ENCODE results near the gene LRP8. TPM values are rescaled to one million over a fixed set of nuclear protein-coding genes. Genes with fewer than 3 reads are reported as not detected.

Gene LRP8
- polyA plus RNA-seq, 1 of the 3 experiments (the other 2 are of a cell fraction), result 19.9 TPM

DNA sequence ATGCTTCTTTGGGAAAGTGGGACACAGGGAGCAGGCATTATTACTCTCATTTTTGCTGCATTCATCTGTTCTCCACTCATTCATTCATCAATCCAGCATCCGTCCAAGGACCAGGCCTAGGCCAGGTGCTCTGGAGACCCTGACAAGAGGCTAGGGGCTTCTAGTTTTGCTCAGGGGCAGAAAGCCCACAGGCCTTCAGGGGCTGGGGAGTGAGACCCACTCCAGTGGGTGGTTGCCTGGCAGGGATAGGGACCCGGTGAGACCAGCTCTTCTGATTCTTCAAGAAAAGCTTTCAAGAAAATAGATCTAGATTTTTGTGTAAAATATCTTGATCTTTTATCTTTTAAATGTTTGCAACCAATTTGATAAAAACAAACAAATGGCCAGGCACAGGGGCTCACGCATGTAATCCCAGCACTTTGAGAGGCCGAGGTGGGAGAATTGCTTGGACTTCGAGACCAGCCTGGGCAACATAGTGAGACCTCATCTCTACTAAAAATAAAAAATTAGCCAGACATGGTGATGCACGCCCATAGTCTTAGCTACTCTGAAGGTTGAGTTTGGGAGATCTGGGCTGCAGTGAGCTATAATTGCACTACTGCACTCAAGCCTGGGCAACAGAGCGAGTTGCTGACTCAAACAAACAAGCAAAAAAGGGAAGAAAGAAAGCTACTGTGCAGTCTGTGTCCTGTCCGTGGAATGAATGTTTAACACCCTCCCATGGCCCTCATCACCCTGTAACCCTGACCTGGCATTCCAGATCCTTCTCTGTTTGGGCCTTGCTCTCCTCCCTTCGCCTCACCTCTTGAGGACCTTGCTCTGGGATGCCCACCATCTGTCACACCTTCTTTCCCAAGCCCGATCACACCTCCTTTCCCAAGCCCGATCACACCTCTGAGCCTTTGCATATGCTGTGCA is 17.3 kb upstream of the LRP8 start (continued):
- TF ChIP-seq FOXJ3 (CRISPR knock-in tag; IDR thresholded peaks at IDR 0.05), result no peak
- TF ChIP-seq RXRA (IDR thresholded peaks at IDR 0.05; ENCODE audit: borderline replicate concordance, low read depth), result no peak

DNA sequence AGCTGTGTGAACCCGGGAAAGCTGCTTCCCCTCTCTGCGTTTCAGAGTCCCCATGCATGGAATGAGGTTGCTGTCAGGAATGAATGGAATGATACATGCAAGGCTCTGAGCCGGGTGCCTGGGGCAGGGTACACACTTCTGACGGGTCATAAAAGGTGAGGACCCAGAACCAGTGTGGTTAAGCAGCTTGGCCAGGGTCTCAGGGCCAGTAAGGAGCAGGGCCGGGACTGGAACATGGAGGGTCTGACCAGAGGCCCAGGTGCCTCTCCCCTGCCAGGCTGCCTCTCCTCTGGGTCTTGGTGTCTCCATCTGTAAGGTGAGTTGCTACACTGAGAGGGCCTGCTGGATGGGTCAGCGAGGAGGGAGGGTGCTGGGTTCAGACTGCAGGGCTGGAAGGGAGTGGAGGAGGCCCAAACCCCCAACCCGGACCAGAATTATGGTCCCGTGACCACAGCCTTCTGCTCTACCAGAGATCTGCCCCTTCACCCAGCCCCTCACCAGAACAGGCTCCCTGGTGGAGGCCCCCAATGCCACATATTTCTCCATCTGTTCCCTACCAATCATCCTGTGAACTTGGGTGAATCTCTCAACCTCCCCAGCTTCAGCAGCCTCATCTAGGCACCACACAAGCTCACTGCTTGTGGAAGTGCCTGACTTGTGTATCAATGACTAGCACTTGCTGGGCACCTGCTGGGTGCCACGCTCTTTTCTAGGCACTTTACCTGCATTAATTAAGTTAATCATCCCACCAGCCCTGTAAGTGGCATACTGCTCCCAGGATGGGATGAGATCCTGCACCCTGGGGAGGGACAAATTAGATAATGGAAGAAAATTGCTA is 16.2 kb upstream of the LRP8 start:
- CTCF ChIA-PET, result interaction anchor here (1.5 to 7.1 kb wide), 4 partner anchors 15 to 65 kb away, joined by 4 to 38 read pairs (median 6); no protein-coding TSS in a partner anchor
- H3K36me3 ChIP-seq (replicated peaks in 1 of 2; ENCODE audit: control insufficient read depth in 1 of 2, insufficient read depth in 2 of 2, low read length in 1 of 2), result no peaks in the 10 kb centered on the region
- H3K4me3 ChIP-seq (ENCODE audit: low read depth in 2 of 2, low read length in 1 of 2), result no peak overlapping the region
- H3K9me3 ChIP-seq, result no peaks in the 10 kb centered on the region
- 68% methylated on average over 8 of the region's 9 CpGs for WGBS (ENCODE audit: low lambda C conversion rate)
- H3K79me2 ChIP-seq (ENCODE audit: insufficient read depth), result no peaks in the 10 kb centered on the region
- no peak overlapping the region for H3K4me2 ChIP-seq
- H3K9me2 ChIP-seq, result no peaks in the 10 kb centered on the region
- H3F3A ChIP-seq (replicated peaks; ENCODE audit: insufficient read depth), result no peaks in the 10 kb centered on the region
- H3K27me3 ChIP-seq (ENCODE audit: insufficient read depth), result no peaks in the 10 kb centered on the region
- peaks cover 0 to 18% of the 10 kb centered on the region in 2 experiments; a peak in 1 of 4 replicates for H3K4me1 ChIP-seq (ENCODE audit: control insufficient read depth in 1 of 2, insufficient read depth in 2 of 2, low read depth in 1 of 2, low read length in 1 of 2)
- DNase-seq, result no peak
- POLR2A ChIA-PET, result no interaction called here
- no peak overlapping the region for H3K27ac ChIP-seq (ENCODE audit: low read depth in 2 of 2, low read length in 1 of 2)
- no peak overlapping the region for H2AFZ ChIP-seq (ENCODE audit: low read depth)
- no peaks in the 10 kb centered on the region for H4K20me1 ChIP-seq (ENCODE audit: insufficient read depth)
- H3K9ac ChIP-seq, result no peak overlapping the region
- TF ChIP-seq, protein P1, sequence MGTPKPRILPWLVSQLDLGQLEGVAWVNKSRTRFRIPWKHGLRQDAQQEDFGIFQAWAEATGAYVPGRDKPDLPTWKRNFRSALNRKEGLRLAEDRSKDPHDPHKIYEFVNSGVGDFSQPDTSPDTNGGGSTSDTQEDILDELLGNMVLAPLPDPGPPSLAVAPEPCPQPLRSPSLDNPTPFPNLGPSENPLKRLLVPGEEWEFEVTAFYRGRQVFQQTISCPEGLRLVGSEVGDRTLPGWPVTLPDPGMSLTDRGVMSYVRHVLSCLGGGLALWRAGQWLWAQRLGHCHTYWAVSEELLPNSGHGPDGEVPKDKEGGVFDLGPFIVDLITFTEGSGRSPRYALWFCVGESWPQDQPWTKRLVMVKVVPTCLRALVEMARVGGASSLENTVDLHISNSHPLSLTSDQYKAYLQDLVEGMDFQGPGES (IDR thresholded peaks at IDR 0.05; ENCODE audit: low read depth, low read length), result no peak
- TF ChIP-seq TAF1 (IDR thresholded peaks at IDR 0.05; ENCODE audit: borderline replicate concordance, low read depth, low read length) (no peak), SMC3 (IDR thresholded peaks at IDR 0.05; ENCODE audit: low read depth, low read length) (no peak), FOXJ3 (CRISPR knock-in tag; IDR thresholded peaks at IDR 0.05) (no peak), TCF12 (IDR thresholded peaks at IDR 0.05) (no peak), NRF1 (IDR thresholded peaks at IDR 0.05; ENCODE audit: low read depth, low read length) (no peak), JUND (IDR thresholded peaks at IDR 0.05) (no peak), RCOR1 (IDR thresholded peaks at IDR 0.05; ENCODE audit: low read length) (no peak), POLR2AphosphoS5 (IDR thresholded peaks at IDR 0.05; ENCODE audit: low read depth, low read length) (no peak), RFX5 (IDR thresholded peaks at IDR 0.05; ENCODE audit: low read length) (no peak), FOSL2 (IDR thresholded peaks at IDR 0.05; ENCODE audit: borderline replicate concordance, low read depth) (no peak), FOXM1 (IDR thresholded peaks at IDR 0.05; ENCODE audit: low read depth) (no peak), YY1 (IDR thresholded peaks at IDR 0.05; ENCODE audit: low read depth) (no peak), TEAD4 (IDR thresholded peaks at IDR 0.05; ENCODE audit: borderline replicate concordance, insufficient read depth) (no peak), GATA2 (CRISPR knock-in tag; IDR thresholded peaks at IDR 0.05) (no peak)
- TF ChIP-seq, protein P2, sequence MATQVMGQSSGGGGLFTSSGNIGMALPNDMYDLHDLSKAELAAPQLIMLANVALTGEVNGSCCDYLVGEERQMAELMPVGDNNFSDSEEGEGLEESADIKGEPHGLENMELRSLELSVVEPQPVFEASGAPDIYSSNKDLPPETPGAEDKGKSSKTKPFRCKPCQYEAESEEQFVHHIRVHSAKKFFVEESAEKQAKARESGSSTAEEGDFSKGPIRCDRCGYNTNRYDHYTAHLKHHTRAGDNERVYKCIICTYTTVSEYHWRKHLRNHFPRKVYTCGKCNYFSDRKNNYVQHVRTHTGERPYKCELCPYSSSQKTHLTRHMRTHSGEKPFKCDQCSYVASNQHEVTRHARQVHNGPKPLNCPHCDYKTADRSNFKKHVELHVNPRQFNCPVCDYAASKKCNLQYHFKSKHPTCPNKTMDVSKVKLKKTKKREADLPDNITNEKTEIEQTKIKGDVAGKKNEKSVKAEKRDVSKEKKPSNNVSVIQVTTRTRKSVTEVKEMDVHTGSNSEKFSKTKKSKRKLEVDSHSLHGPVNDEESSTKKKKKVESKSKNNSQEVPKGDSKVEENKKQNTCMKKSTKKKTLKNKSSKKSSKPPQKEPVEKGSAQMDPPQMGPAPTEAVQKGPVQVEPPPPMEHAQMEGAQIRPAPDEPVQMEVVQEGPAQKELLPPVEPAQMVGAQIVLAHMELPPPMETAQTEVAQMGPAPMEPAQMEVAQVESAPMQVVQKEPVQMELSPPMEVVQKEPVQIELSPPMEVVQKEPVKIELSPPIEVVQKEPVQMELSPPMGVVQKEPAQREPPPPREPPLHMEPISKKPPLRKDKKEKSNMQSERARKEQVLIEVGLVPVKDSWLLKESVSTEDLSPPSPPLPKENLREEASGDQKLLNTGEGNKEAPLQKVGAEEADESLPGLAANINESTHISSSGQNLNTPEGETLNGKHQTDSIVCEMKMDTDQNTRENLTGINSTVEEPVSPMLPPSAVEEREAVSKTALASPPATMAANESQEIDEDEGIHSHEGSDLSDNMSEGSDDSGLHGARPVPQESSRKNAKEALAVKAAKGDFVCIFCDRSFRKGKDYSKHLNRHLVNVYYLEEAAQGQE (IDR thresholded peaks at IDR 0.05; ENCODE audit: low read depth, low read length), result no peak
- TF ChIP-seq, protein P3, sequence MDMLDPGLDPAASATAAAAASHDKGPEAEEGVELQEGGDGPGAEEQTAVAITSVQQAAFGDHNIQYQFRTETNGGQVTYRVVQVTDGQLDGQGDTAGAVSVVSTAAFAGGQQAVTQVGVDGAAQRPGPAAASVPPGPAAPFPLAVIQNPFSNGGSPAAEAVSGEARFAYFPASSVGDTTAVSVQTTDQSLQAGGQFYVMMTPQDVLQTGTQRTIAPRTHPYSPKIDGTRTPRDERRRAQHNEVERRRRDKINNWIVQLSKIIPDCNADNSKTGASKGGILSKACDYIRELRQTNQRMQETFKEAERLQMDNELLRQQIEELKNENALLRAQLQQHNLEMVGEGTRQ (IDR thresholded peaks at IDR 0.05; ENCODE audit: borderline replicate concordance, low read depth, low read length), result no peak
- TF ChIP-seq, protein P4, sequence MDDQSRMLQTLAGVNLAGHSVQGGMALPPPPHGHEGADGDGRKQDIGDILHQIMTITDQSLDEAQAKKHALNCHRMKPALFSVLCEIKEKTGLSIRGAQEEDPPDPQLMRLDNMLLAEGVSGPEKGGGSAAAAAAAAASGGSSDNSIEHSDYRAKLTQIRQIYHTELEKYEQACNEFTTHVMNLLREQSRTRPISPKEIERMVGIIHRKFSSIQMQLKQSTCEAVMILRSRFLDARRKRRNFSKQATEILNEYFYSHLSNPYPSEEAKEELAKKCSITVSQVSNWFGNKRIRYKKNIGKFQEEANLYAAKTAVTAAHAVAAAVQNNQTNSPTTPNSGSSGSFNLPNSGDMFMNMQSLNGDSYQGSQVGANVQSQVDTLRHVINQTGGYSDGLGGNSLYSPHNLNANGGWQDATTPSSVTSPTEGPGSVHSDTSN (IDR thresholded peaks at IDR 0.05), result no peak
- TF ChIP-seq, protein P5, sequence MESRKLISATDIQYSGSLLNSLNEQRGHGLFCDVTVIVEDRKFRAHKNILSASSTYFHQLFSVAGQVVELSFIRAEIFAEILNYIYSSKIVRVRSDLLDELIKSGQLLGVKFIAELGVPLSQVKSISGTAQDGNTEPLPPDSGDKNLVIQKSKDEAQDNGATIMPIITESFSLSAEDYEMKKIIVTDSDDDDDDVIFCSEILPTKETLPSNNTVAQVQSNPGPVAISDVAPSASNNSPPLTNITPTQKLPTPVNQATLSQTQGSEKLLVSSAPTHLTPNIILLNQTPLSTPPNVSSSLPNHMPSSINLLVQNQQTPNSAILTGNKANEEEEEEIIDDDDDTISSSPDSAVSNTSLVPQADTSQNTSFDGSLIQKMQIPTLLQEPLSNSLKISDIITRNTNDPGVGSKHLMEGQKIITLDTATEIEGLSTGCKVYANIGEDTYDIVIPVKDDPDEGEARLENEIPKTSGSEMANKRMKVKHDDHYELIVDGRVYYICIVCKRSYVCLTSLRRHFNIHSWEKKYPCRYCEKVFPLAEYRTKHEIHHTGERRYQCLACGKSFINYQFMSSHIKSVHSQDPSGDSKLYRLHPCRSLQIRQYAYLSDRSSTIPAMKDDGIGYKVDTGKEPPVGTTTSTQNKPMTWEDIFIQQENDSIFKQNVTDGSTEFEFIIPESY (IDR thresholded peaks at IDR 0.05; ENCODE audit: borderline replicate concordance, low read depth), result no peak

Measured in SK-N-SH (cell line).